GM12892 (cell line): ENCODE measurements around the gene LMNA.

ENCODE experiments used
- POLR2A ChIP-seq: IDR thresholded peaks from 2 replicates; pipeline ENCODE4 v1.6.1; 2011; ENCODE audit warnings: low read depth, low read length, control low read depth
- POLR2AphosphoS5 ChIP-seq: IDR thresholded peaks from 2 replicates; pipeline ENCODE4 v1.6.1; 2011; ENCODE audit warnings: low read depth, low read length, control low read depth
- TAF1 ChIP-seq: IDR thresholded peaks from 2 replicates; pipeline ENCODE4 v1.6.1; 2011; ENCODE audit warnings: low read depth, mild to moderate bottlenecking, control low read depth, low read length, borderline replicate concordance

DNA sequence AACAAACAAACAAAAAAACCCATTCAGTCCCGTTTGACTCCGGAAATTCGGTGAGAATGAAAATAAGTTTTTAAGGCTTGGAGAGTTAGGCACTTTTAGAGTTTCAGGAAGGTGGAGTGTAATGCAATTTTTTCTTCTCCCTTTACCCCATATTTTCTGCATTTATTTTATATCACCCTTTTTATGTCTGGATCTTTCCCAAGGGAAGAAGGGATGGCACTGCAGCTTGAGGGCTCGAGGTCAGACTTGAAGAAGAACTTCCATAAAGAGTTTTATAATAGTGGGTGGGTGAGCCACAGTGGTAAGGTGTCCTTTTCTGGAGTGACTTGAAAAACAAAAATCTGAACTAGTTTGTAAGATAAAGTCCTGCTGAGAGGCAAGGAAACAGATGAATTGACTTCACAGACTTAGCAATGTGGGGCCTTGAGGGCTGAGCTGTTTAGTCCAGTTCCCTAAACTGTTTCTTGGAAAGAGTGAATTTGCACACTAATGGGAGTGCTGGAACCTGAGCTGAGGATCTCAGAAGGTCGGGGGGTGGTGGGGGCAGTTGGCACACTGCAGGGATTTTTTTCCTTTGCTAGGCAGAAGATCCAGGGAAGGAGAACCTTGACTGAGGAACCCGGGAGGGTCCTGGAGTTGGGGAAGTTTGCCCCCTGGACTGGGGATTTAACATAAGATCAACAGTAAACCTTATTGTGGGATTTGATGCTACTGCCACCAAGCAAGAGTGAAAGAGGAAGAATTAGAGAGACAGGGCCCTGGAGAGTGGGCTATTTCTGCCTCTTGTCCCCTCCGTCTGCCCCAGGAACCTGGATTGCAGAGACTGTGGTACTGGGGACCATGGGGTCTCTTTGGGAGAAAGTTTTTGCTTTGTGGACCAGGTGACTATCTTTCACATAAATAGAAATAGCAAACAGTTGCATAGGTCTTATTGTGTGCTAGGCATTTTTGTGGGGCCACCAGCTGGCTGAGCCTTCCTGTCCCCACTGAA, 30.4 kb upstream of the LMNA start:
- no peak for TF ChIP-seq TAF1
- no peak for TF ChIP-seq POLR2A
- no peak for TF ChIP-seq POLR2AphosphoS5
